Endothelial cell of umbilical vein (primary cell): Measurements from ENCODE around the gene SEMA3G.

Experiments used
- POLR2A ChIP-seq: IDR thresholded peaks from 2 replicates; pipeline ENCODE4 v1.6.1; 2012; ENCODE audit warnings: low read depth, mild to moderate bottlenecking, control low read depth, low read length
- TF ChIP-seq, protein P1 (sequence below), 2 donors: IDR thresholded peaks; 1 replicate in 1 of 2; 2 replicates in 1 of 2; pipeline ENCODE4 v1.5.1; 2011; ENCODE audit warnings: low read length in 2 of 2, mild to moderate bottlenecking in 2 of 2, moderate library complexity in 2 of 2, control low read depth in 1 of 2, inconsistent platforms in 1 of 2, low read depth in 1 of 2; ENCODE audit not compliant: insufficient read depth in 1 of 2; ENCODE audit errors: extremely low read depth in 1 of 2
- TF ChIP-seq, protein P2 (sequence below): IDR thresholded peaks from 2 replicates; pipeline ENCODE4 v1.6.1; 2011; ENCODE audit not compliant: insufficient read depth, insufficient read length

DNA sequence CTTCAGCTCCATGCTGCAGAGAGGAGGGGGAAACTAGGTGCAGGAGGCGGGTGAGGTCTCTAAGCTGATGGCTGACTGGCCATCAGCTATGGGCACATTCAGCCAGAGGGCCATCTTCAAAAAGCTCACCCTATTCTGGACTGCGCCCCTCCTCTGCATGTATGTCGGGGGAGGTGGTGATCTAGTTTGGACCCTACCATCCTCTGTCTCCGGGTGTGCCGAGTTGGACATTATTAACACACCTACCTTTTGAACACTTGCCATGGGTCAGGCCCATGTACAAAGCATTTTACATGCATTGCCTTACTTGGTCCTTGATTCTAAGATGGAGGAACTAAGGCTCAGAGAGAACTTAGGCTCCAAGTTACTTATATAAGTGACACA lies 11.9 kb upstream of the SEMA3G start:
- TF ChIP-seq, protein P1, sequence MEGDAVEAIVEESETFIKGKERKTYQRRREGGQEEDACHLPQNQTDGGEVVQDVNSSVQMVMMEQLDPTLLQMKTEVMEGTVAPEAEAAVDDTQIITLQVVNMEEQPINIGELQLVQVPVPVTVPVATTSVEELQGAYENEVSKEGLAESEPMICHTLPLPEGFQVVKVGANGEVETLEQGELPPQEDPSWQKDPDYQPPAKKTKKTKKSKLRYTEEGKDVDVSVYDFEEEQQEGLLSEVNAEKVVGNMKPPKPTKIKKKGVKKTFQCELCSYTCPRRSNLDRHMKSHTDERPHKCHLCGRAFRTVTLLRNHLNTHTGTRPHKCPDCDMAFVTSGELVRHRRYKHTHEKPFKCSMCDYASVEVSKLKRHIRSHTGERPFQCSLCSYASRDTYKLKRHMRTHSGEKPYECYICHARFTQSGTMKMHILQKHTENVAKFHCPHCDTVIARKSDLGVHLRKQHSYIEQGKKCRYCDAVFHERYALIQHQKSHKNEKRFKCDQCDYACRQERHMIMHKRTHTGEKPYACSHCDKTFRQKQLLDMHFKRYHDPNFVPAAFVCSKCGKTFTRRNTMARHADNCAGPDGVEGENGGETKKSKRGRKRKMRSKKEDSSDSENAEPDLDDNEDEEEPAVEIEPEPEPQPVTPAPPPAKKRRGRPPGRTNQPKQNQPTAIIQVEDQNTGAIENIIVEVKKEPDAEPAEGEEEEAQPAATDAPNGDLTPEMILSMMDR (IDR thresholded peaks at IDR 0.05; ENCODE audit: extremely low read depth in 1 of 2, insufficient read depth in 1 of 2, low read depth in 1 of 2, low read length in 2 of 2): no peak
- no peak for TF ChIP-seq POLR2A
- TF ChIP-seq, protein P2, sequence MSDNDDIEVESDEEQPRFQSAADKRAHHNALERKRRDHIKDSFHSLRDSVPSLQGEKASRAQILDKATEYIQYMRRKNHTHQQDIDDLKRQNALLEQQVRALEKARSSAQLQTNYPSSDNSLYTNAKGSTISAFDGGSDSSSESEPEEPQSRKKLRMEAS: no peak
